Measurements from ENCODE around the gene CCNL1. TPM values are rescaled to one million over a fixed set of nuclear protein-coding genes. Genes with fewer than 3 reads are reported as not detected.

The CCNL1 gene
- total RNA-seq, 1 experiment from 2014 or later = 118 TPM

DNA sequence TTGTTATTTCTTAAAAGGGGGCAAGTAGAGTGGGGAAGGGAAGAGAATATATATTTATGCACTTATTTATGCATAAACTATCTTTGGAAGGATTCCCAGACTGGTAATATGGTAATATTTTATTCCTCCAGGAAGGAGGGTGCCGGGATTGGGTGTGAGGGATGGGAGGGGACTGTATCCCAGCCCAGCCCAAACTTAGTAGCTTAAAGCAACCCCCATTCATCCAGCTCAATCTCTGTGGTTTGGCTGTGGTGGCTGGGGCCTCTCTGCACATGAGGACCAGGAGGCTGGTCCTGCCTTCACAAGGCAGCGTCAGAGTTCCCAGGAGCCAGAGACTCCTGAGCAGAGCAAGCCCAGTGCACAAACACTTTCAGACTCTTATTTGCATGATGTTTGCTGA is 48.4 kb downstream of the CCNL1 start:
- BruUV-seq (replicated peaks) = no TSS peak
- Histone ChIP-seq H3K27me3 (ENCODE audit: control insufficient read depth, insufficient read depth, low read length) (no peaks in the 10 kb centered on the region), H3K4me3 (ENCODE audit: low read depth in 2 of 2, low read length in 2 of 2) (no peak overlapping the region), H3K9me3 (ENCODE audit: control insufficient read depth, insufficient read depth, low read depth, low read length) (no peaks in the 10 kb centered on the region), H3K36me3 (ENCODE audit: control insufficient read depth, insufficient read depth, low read length) (no peaks in the 10 kb centered on the region), H3K27ac (ENCODE audit: low read length) (no peak overlapping the region), H3K4me1 (ENCODE audit: control insufficient read depth, insufficient read depth, low read length) (no peaks in the 10 kb centered on the region)
- POLR2A ChIA-PET = no interaction called here
- intact Hi-C loops (cut with micrococcal nuclease; ENCODE audit: unreplicated experiment) = no loop called here
- TF ChIP-seq TCF7L2 (IDR thresholded peaks at IDR 0.05; ENCODE audit: low read depth, low read length) = no peak
- TF ChIP-seq POLR2AphosphoS5 (IDR thresholded peaks at IDR 0.05; ENCODE audit: low read depth, low read length) = no peak
- TF ChIP-seq, protein P1, sequence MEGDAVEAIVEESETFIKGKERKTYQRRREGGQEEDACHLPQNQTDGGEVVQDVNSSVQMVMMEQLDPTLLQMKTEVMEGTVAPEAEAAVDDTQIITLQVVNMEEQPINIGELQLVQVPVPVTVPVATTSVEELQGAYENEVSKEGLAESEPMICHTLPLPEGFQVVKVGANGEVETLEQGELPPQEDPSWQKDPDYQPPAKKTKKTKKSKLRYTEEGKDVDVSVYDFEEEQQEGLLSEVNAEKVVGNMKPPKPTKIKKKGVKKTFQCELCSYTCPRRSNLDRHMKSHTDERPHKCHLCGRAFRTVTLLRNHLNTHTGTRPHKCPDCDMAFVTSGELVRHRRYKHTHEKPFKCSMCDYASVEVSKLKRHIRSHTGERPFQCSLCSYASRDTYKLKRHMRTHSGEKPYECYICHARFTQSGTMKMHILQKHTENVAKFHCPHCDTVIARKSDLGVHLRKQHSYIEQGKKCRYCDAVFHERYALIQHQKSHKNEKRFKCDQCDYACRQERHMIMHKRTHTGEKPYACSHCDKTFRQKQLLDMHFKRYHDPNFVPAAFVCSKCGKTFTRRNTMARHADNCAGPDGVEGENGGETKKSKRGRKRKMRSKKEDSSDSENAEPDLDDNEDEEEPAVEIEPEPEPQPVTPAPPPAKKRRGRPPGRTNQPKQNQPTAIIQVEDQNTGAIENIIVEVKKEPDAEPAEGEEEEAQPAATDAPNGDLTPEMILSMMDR (IDR thresholded peaks at IDR 0.05) = no peak
- no peak for TF ChIP-seq SIN3A (IDR thresholded peaks at IDR 0.05; ENCODE audit: borderline replicate concordance, insufficient read depth, low read depth, low read length)
- no peak for TF ChIP-seq REST (IDR thresholded peaks at IDR 0.05; ENCODE audit: insufficient read depth in 1 of 2, low read depth in 2 of 2, low read length in 1 of 2)
- in situ Hi-C loops (cut with HindIII; ENCODE audit: low pct_unique_long_range_greater_than_20kb, low sequenced_read_pairs) = no loop called here
- ATAC-seq (no peak), DNase-seq (ENCODE audit: low read depth, low spot score) (no peak)
- CTCF ChIA-PET = no interaction called here

- no peak for TF ChIP-seq TCF7L2 (IDR thresholded peaks at IDR 0.05; ENCODE audit: low read depth, low read length)
- TF ChIP-seq SIN3A (IDR thresholded peaks at IDR 0.05; ENCODE audit: borderline replicate concordance, insufficient read depth, low read depth, low read length) = no peak
- TF ChIP-seq REST (IDR thresholded peaks at IDR 0.05; ENCODE audit: insufficient read depth in 1 of 2, low read depth in 2 of 2, low read length in 1 of 2) = no peak
- no peak for TF ChIP-seq POLR2AphosphoS5 (IDR thresholded peaks at IDR 0.05; ENCODE audit: low read depth, low read length)
- TF ChIP-seq, protein P1 (IDR thresholded peaks at IDR 0.05) = no peak
- POLR2A ChIA-PET = no interaction called here
- CTCF ChIA-PET = no interaction called here
- no TSS peak for BruUV-seq (replicated peaks)
- H3K36me3 ChIP-seq (ENCODE audit: control insufficient read depth, insufficient read depth, low read length) = no peaks in the 10 kb centered on the region
- no peak for ATAC-seq
- H3K4me1 ChIP-seq (ENCODE audit: control insufficient read depth, insufficient read depth, low read length) = no peaks in the 10 kb centered on the region
- no peaks in the 10 kb centered on the region for H3K9me3 ChIP-seq (ENCODE audit: control insufficient read depth, insufficient read depth, low read depth, low read length)
- H3K27me3 ChIP-seq (ENCODE audit: control insufficient read depth, insufficient read depth, low read length) = no peaks in the 10 kb centered on the region
- H3K4me3 ChIP-seq (ENCODE audit: low read depth in 2 of 2, low read length in 2 of 2) = no peak overlapping the region
- no peak overlapping the region for H3K27ac ChIP-seq (ENCODE audit: low read length)
- in situ Hi-C loops (cut with HindIII; ENCODE audit: low pct_unique_long_range_greater_than_20kb, low sequenced_read_pairs) (no loop called here), intact Hi-C loops (cut with micrococcal nuclease; ENCODE audit: unreplicated experiment) (no loop called here)
- no peak for DNase-seq (ENCODE audit: low read depth, low spot score)
Observed at GRCh38 chr3:157110761-157111278, 49.1 kb downstream of the CCNL1 start.

Data from Panc1 (cell line).